HG02943 (cell line): ENCODE measurements around the gene ENDOV.

Experiments
- ATAC-seq: cut with Tn5 transposase; IDR thresholded peaks from one replicate; pipeline ENCODE4 v1.9.1; 2021; ENCODE audit warnings: mild to moderate bottlenecking, low read depth, moderate library complexity; ENCODE audit not compliant: unreplicated experiment

Gene ENDOV

DNA sequence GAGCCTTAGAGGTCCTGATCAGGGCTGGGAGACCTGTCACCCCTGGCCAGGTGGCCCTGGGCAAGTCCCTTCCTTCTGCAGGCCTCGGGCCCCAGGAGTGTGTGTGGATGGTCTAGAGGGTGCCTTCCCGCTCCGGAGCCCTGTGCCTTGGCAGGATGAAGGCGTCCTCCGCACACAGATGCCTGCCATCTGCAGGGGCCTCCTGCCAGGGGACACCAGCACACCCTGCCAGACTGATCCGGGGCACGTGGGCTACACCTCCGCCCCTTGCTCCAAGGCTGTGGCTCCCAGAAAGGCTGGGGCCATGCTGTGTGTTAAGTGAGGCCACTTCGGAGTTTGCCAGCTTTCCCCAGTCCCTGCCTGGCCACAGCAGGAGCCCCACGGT is 30.8 kb downstream of the ENDOV start:
- no peak for ATAC-seq

DNA sequence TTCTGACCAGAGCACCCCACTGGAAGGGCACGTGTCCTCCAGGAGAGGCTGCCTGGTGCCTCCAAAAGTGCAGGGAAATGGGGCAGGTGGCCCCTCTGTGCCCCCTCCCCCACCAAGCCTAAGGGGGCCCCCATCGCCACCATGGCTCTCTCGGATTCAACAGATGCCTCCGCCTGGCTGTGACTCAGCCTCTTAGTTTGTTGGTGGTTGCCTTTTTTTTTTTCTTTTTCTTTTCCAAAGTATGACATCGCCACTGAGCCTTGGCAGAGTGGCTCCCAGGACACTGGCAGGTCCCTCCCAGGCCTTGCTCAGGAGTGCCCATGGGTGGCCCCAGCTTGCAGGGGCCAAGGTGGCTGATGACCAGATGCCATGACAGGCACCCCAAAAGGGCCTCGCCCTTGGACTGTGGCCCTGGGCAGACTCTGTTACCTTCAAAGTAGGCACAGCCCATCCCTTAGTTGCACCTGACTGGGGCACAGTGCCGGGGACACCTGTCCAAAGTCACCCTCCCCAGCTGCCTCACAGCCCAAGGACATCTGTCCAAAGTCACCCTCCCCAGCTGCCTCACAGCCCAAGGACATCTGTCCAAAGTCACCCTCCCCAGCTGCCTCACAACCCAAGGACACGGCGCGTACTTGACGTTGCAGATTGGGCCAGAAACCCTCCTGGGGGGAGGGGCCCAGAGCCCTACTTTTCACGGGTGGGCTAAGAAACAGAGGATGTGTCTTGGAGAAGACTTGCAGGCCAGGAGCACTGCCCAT is 31.9 kb downstream of the ENDOV start:
- ATAC-seq: no peak

DNA sequence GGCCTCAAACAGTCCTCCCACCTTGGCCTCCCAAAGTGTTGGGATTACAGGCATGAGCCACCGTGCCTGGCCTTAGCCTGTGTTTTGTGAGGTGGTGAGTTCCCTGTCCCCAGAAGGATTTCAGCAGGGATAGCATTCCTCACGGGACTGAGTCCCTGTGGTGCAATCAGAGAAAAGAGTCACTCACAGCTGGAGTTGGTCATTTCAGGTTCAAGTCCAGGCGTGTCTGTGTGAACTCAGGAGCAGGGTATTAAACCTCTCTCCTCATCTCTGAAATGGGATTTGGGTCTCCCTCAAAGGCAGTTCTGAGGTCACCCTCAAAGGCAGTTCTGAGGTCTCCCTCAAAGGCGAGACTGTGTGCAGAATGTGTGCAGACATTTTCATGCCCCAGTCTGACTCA is 32.8 kb downstream of the ENDOV start:
- ATAC-seq: no peak

DNA sequence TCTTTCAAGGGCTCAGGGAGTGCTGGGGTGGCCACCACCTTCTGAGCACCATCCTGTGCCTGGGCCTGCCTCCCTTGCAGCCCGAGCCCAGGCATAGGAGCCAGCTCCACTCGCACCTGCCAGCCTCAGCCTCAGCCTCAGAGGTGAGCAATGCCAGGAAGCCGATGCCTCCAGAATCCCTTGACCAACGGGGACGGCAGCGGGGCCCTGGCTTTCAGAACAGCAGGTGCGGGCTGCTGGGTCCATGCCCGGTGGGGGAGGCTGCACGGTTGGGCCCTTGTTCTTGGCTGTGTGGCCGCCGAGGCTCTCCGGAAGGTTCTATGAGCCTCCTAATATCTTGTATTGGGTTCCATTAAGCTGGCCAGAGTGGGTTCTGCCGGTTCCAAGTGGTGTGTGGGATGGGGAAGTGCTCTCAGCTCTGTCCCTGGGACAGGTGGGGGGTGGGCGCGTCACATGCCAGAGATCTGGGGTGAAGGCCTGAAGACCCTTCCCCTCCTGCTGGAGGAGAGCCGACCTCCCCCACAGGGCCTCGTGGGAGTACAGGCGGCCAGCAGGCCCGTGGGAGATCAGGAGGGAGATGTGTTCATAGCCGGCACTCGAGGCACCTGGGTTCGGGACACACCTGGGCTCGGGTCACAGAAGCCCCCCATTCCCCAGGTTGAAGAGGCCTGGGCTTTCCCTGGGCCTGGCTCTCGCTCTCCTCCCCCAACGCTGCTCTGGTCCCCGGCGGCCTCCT is 34.4 kb downstream of the ENDOV start:
- no peak for ATAC-seq

DNA sequence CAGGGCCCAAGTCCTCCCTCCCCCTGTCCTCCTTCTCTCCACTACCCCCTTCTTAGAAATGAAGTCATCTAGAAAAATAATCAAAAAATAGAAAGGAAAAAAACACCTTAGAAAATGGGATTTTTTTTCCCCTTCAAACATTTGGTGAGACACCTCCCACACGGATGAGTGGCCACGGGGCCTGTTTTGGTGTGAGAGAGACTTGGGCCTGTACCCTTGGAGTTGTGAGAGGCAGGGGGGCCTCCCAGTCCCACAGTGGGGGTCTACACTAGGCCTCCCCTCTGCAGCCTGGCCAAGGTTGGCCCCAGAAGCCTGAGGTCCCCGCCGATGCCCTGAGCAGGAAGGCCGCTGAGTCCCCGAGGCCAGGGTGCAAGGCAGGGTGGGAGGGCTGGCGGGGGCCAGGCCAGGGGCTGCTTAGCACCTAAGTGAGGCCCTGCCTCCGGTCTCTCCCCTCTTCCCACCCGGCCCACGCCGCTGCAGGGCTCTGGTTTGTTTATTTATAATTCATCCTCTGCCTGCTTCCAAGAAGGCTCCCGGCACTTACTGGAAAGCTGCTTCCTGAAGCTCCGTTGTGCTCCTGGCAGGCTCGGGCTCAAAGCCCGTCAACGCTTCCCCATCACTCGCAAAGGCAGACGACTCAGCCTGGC is 35.1 kb downstream of the ENDOV start:
- no peak for ATAC-seq

DNA sequence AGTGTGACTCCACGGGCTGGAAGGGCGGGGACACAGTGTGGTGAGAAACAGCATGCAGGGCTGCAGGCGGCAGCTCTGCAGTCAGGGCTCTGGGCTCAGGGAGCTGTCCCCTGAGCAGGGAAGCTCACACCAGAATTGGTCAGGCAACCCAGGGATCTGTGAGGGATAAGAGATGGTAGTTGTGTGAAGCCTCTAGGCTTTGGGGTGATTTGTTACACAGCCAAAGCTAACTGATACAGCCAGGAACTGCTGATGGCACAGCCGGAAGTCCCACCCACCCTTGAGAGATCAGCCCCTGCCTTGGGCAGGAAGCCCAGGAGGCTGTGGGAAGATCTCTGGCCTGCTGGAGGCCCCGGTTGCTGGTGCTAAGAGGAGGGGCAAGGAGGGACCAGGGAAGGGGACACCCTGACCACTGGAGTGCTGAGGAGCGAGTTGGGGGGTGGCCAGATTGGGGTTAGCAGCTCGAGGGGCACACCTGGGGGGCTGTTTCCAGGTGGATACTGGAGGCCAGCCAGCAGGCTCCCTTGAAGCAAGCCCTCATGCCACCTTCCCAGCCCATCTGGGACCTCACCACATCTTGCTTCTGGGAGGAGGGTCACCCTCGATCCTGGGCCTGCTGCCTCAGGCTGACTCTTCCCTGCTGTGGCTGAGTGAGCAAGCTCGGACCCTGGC is 36.3 kb downstream of the ENDOV start:
- ATAC-seq: no peak

DNA sequence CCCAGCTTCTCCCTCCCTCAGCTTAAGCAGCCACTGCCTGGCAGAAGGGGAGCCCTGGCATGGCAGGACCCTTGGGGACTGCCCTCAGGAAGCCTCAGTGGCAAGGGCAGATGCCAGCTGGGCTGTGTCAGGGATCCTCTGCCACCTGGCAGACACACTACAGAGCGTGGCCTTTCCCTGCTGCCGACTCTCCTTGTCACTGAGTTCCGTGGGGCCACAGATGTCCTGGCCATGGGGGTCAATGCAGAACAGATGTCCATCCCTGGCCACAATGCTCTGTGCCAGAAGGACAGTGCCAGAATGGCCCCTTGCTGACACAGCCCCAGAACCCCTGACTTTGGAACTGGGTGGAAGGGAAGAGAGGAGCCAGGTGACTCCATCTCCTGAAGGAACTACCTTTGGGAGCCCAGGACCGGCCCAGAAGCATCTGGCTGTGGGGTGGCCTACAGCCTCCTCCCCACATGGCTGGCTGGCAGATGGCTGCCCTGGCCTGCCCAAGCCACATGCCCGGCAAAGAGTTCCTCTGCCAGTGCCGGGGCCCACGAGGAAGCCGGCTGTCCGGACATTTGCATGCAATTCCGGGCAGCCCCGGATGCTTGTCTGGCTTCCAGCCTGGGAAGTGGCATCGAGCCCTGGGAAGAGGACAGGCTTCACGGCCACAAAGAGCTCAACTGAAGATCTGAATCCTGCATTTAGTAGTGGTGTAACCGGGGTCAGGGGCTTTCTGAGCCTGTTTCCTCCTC is 37.4 kb downstream of the ENDOV start:
- no peak for ATAC-seq

DNA sequence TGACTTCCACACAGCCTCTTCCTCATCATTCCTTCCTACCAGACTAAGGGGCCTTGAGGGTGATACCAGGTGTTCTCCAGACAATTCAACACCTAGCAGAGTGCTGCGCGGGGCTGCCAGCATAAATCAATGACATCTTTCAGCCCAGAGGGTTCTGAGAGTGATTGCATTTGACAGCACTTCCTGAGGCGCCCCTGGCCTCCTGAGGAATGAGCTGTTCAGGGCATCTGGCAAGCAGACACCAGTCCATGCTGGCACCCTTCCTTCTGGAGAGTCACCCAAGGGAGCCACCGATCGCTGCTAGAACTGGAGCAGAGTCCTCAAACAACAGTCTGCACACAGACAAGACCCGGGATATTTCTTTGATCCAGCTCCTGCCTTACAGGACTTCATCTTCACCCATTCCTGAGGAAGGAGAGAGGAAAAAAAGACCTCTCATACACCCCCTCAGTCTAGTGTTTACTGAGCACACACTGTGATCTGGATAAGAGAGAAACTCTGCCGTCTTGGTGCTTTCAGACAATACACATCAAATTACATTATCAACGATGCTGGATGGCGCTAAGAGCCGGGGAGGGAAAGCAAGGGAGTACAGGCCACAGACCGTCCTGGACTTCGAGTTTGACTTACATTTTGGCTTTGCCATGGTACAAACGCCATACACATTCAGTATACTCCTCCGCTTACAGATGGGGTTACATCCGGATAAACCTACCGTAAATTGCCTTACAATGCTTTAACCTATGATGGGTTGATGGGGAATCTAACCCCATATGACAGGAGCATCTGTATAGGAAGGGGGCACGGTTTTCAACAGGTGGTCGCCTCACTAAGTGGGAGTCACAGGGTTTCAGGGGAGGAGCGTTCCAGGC is 38.4 kb downstream of the ENDOV start:
- ATAC-seq: no peak

DNA sequence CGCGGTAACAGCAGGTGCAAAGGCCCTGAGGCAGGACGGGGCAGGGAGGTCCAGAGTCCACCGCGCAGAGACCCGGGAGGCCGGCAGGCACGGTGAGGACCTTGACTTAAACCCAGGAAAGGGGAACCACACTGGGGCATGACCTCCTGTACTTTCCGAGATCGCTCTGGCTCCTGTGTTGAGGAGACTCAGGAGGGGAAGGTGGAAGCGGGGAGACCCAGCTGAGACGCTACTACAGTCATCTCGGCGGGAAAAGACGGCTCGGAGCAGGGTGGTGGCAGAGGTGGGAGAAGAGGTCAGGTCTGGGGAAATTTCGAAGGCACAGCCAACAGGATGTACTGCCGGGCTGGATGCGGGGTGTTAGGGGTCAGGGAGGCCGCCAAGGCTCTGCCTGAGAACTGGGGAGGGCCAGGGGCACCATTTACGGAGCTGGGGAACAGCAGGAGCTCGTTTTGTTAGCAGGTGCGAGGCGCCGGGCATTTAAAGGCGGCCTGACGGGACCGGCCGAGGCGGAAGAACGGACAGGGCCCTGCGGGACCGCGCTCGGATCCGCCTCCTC is 39.1 kb downstream of the ENDOV start:
- ATAC-seq: peak; percentile 20

DNA sequence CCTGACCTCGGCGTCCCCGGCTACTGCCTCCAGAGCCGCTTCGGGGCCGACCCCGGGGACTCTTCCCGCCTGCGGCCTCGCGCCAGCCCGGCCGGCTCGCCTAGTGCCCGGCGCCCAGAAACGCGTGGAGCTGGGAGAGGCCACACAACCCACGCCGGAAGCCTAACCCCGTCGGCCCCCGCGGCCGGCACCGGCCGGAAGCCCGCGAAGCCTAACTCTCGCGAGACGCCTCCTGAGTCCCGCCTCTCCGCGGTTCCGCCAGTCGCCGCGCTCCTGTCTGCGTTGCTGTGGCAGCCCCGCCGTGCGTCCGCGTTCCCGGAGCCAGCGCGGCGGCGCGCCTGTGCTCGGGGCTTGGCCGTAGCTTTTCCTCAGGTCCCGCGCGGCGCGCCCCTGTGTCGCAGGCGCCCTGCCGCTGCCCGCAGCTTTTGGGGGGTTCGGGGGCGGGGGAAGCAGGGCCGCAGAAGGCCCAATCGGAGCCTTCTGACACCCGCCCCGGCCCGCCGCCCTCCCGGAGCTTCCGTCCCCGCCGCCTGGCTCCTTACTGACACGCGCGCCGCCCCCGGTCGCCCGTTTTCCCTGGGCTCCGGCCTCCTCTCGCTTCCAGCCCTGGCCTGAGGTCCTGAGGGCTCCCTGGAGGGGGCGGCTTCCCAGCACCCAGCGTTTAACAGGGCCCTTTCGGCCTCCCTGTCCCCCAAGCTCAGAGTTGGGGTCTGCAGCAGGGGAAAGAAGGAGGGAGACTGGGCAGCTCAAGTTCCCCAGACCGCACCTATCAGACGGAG is 39.8 kb downstream of the ENDOV start:
- peak; percentile 66 for ATAC-seq

DNA sequence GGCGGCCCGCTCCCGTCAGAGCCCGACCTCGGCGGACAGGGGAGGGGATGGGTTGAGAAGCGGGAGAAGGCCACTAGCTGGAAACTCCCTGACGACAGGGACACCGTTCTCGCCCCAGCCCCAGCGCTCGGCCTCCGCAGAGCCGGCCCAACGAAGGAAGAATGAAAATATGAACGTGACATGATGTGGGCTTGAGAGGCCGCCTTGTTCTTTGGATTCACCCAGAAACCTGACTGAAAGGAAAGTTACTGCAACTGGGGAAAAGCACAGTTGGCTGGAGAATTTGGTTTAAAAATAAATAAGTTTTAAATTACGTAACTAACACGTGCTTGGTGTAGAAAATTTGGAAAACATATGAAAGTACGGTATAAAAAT is 40.4 kb downstream of the ENDOV start:
- ATAC-seq: no peak

DNA sequence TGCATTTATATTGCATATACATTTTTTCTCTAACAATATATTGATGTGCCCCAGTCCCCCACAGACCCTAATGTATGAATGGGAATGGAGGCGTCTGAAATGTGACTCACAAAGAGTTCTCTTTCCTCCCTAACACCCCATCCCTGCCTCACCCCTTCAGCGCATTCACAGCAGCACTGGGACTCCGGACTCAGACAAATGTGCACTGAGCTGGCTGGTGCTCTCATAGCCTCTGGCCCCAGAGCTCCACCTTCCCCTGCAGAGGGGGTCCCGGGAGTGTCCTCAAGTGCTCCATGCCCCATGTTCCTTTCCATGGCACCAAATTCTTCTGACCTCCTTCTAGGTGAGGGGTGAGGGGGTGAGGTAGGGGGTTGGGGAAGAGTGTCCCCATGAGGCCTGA is 40.8 kb downstream of the ENDOV start:
- ATAC-seq: no peak

DNA sequence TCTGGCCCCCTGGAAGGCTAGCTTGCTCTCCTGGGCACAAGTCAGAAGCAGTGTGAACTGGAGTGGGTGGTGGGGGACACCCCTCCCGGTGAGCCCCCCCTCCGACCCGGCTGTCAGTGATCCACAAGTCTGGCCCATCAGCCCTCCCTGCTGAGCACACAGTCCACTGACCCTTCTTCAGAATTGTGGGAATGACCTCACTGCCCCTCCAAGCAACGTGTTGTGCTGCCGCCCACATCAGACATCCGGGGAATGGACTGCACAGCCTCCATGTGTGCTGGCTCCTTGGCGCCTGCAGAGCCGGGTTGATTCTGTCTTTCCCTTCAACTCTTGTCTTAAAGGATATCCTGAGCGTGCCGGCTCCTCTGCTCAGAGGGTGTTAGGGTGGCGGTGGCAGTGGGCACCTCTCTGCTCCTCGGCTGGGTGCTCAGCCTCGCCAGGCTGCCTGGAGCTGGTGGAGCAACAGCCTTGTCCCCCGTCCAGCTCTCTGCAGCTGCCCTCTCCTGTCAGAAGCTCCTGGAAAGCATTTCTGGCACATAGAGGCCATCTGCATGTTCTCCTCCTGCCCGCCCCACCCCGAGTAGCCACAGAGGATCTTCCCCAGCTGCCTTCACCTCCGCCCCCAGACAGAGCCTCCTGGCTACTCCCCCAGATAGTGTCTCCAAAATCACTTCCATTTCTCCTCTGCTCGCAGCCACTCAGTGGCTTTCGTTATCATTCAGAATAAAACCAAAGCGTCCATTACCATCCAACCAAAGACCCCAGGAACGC is 41.7 kb downstream of the ENDOV start:
- ATAC-seq: no peak

DNA sequence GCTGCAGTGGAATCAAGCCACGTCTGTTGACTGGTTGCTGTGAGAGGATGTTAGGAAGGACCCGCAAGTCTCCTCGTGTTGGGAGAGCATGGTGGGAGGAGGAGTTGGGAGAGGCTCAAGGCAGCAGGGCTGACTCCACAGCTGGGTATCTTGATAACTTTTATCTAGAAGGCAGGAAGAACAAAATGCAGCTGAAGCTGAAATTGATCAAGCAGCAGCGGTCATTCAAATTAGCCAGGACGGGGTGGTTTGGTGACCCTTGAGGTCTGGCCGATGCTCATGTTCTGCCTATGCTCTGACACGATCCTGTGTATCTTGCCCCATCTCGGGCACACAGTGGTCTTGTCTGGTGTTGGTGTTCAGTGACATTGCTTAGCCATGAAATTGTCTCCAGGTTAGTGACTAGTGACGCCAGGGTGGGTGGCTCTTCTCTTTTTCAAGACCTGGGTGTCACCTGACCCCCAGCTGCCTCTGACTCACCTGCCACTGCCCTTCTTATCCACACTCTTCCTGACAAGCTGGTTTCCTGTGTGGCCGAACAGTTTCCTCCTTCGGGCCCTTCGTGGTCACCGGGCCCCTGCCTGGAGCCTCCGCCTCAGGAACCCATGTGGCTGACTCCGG is 42.4 kb downstream of the ENDOV start:
- ATAC-seq: no peak

DNA sequence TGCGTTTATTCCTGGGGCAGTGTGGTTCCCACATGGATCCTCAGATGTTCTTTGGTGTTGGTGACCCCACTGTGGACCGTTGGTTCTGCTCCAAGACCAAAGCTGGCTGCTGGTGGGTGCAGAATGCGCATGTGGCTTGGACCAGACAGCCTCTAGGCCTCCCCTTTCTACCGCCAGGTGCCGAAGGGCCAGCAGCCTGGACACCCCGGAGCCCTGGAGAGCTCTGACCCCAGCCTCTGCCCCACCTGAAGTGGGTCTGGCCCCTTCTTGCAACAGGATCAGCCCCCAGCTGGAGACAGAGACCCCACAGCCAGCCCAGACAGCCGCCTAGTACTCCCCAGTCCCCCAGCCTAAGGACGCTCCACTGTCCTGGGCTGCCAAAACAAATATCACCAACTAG is 43.0 kb downstream of the ENDOV start:
- ATAC-seq: no peak

DNA sequence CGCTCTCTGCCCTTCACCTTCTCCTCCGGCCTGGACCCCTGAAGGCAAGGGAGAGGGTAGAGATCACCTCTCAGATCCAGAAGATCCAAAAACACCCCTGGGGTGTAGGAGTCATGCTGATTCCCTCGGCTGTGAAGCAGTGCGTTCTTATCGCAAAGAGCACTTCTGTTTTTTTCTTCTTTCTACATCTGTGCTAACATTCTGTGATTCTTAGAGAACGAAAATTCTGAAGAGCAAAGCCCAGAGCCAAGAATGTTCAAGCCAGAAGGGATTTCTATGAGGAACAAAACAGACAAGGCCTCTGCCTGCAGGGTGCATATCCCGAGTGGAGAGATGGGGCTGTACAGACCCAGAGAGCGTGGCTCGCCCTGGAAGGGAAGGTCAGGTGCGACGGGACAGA is 44.3 kb downstream of the ENDOV start:
- no peak for ATAC-seq

DNA sequence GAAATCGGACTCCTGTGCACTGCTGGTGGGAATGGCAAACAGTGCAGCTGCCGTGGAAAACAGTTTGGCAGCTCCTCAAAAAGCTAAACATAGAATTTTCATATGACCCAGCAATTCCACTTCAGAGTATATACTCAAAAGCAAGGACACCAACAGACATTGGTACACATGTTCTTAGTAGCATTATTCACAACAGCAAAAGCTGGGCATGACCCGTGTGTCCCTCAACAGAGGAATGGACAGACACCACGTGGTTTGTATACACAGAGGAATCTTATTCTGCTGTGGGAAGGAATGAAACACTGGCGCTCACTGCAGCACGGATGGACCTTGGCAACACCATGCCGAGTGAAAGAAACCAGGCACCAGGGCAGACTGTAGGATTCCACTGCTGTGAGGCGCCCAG is 45.5 kb downstream of the ENDOV start:
- ATAC-seq: no peak
